HG03432 (cell line): ENCODE results near the gene KCTD16.

Source experiments
- ATAC-seq: cut with Tn5 transposase; IDR thresholded peaks from one replicate; pipeline ENCODE4 v1.9.1; 2021; ENCODE audit warnings: mild to moderate bottlenecking, moderate library complexity; ENCODE audit not compliant: unreplicated experiment

The KCTD16 gene

GRCh38 chr5:144393641-144394435 is 223.2 kb downstream of the KCTD16 start:
- no peak for ATAC-seq

DNA sequence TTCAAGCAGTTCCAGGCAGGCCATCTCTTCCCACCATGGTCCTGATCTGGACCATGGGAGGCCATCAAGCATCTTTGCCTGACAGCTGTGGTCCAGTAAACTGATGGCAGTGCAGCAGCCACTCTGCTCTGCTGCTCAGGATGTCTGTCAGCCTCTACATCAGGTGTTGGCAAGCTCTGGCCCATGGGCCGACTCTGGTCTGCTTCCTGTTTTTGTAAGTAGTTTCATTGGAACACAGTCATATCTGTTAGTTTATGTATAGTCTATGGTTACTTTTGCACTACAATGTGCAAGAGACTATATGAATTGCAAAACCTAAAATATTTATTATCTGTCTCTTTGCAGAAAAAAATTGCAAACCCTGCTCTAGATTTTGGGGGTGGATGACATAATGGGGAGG is 225.0 kb downstream of the KCTD16 start:
- peak; percentile 88 for ATAC-seq

DNA sequence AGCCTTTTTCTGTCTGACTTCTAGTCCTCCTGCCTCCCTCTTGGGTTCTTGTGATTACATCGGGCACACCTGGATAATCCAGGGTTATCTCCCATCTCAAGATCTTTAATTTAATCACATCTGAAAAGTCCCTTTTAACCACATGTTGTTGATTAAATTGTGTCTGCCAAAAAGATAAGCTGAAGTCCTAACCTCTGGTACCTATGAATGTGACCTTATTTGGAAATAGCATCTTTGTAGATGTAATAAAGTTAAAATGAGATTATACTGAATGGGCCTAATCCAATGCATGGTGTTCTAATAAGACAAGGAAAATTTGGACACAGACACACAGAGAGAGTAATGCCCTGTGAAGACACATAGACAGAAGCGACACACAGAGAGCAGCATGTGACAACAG is 232.4 kb downstream of the KCTD16 start:
- ATAC-seq: no peak

DNA sequence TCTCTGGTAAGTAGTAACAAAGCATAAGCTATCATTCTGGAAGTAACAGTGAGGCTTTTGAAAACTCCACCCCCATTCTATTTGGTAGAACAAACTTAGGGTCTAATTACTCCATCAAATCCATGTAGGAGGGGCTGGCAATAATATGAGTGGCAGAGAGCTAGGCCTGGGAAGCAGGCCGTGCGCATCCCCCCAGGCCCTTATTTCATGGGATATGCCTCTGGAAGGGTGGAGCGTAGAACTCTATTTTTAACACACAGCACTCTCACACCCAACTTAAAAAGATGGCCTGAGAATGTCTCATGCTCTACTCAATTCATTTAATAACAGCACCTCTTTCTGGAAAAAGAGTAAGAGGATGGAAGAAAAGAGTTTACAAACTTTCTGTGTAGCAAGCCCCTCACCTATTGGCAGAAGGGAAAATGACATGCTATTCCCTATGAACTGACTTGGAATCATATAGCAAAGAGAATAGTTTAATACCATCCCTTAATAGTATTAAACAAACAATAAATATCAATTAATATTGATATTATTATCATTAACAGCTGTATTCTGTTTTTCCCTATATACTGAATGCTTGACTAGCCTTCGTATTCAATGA is 233.2 kb downstream of the KCTD16 start:
- no peak for ATAC-seq

DNA sequence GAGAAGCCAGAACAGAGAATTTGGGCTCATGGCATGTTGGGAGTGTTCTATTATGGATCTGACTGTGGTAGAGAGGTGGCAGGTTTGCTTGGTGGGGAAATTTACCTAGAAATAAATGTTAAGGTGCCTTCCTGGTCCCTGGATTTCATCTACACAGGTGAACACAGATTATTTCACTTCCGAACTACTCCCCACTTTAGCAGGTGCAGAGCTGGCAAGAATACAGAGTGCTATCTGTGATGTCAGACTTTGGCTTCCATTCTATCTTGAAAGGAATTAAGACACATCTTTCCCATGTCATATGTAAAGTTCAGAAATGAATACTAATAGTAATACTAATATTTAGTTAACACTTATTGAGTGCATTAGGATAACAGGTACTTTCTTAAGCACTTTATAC is 234.0 kb downstream of the KCTD16 start:
- no peak for ATAC-seq

GRCh38 chr5:144405991-144406390 is 235.3 kb downstream of the KCTD16 start:
- ATAC-seq: no peak

GRCh38 chr5:144406442-144406841 is 235.8 kb downstream of the KCTD16 start:
- ATAC-seq: no peak

GRCh38 chr5:144414202-144415029 is 243.7 kb downstream of the KCTD16 start:
- no peak for ATAC-seq

GRCh38 chr5:144416196-144416595 is 245.5 kb downstream of the KCTD16 start:
- ATAC-seq: no peak

DNA sequence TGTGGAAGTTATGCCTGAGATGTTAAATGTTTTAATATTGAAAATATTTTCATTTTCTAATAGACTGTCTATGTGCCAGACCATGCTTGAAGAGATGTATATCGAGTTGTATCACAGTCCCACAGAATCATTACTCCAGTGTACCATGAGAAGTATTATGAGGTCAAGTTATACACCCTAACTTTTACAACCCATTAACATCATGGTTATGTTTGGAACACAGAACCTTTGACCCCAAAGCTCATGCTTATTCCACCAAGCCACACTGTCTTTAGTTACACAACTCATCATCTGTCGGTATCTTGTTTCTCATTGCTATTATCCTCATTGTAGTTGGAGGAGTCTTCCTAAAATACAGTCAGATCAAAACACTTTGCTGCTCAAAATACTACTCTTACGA is 248.0 kb downstream of the KCTD16 start:
- no peak for ATAC-seq

- ATAC-seq: no peak
Measured at GRCh38 chr5:144421411-144421810, 250.7 kb downstream of the KCTD16 start.

DNA sequence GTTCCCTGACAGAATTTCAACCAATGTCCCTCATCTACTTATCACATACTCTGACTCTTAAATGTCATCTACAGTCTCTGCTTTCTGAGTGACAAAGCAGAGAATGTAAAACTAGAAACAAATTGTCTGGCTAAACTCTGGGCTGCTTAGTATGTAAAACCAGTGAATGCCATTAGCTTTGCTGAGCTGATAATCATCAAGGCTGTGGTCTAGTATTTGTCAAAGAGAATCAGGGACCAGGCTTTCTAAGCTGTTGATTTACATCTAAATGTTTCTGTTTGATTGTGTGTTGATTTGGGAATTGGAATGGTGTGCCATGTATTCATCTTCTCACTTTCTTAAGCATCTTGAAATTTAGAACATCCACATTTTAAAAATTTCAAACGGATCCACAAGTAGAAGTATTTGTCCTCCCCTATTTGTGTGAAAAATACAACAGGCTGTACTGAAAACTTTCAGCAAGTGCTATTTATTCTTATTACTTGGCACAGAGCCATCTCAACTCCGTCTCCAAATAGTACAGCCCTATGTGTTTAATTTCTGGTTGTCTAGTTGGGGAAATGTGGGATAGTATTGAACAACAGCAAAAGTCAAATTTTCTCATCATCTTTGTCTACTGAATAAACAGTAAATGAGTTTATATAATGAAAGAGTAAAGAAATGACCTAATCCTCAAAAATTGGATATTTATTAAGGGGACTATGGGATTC is 251.5 kb downstream of the KCTD16 start:
- ATAC-seq: no peak

- ATAC-seq: no peak
Measured at GRCh38 chr5:144427866-144428265, 257.2 kb downstream of the KCTD16 start.

DNA sequence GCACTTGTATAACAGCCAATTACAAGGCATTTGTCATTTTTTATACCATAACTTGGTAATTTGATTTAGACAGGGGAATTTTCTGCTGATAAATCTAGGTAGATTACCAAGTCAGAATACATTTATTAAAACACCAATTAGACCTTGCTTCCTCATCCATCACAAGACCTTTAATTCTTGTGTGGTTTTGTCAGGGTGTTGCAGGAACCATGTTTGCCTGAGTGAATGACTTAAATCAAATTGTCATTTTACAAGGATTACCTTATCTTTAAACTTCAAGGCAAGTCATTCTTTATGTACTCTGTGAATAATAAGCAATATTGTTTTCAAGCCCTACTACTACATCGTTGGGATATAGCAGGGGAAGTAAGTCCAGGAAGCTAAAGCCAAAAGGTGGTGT is 257.7 kb downstream of the KCTD16 start:
- no peak for ATAC-seq

- no peak for ATAC-seq
Measured at GRCh38 chr5:144429405-144429804, 258.7 kb downstream of the KCTD16 start.

DNA sequence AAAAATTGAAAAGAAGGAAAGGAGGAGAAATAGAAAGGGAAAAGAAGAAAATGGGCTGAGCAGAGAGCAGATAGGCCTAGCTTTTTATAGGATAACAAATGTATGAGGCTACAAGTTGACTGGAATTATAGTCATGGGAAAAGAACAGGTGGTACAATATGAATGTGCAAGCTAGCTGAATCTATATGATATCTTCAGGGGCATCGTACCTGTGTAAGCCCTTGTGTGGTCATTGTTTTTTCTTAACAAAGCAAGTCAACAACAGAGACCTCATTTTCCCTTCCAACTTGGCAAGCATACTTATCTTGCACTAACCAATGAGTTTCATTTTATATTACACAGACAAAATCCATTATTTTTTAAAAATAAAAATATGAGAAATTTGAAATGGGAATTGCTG is 259.2 kb downstream of the KCTD16 start:
- no peak for ATAC-seq

DNA sequence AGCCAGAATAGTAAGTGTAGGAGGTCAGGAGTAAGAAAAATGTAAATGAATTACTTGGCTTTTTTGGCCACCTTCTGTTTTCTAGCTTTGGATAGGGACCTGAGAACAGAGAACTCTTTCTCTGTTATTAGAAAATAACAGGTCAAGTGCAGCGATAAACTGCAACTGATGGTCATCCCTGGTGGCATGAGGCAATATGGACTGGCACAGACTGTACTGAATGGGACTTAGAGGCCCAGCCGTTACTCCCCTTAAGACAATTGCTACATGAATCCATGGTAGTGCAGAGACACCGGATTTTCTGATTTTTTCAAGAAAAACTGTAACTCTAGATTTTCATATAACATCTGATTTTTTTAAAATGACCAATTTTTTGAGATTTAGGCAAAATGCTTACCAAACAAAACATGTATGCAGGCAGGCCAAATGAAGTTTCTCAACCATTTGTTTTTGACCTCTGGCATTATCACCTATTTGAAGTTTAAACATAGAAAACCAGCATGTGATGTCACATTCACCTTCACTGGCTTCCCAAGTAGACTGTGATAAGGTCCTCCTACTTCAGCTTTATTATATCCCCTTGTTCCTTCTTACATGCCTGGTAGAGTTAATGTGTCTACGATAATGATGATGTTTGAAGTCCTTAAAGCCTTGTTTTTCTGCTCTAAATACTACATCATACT is 262.6 kb downstream of the KCTD16 start:
- no peak for ATAC-seq

DNA sequence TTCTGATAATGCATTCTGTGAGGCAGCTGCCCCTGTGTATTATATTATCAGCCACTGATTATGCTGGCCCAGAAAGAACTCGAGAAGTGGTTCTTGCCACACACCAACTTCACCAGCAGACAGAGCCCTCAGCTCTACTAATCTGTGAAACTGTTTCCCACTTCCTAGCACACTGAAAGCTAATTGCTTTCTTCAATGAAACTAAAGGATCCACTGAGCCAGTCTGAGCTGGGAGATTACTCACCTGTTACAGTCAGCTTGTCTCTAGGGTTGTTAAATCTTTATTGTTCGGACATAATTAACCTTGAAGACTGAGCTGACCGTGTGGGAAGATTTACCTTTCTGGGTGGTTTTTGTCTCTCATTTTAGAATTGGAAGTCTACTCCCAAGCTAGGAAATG is 263.2 kb downstream of the KCTD16 start:
- ATAC-seq: no peak

GRCh38 chr5:144436007-144436406 is 265.3 kb downstream of the KCTD16 start:
- ATAC-seq: no peak

DNA sequence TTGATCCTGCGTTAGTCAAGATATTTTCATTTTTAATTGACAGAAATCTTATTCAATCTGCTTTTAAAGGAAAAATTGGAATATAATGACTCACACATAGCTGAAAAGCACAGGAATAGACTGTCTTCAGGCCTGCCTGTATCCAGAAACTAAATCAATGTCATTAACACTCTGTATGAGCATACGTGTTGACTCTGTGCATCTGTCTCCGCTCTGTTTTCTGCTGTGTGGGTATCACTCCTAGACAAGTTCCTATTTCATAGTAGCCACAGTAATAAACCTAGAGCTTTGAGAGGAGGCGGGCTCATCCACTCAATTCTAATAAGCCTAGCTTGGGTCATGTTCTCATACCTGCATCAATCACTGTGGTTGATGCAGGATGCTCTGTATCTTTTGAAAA is 267.6 kb downstream of the KCTD16 start:
- ATAC-seq: no peak

DNA sequence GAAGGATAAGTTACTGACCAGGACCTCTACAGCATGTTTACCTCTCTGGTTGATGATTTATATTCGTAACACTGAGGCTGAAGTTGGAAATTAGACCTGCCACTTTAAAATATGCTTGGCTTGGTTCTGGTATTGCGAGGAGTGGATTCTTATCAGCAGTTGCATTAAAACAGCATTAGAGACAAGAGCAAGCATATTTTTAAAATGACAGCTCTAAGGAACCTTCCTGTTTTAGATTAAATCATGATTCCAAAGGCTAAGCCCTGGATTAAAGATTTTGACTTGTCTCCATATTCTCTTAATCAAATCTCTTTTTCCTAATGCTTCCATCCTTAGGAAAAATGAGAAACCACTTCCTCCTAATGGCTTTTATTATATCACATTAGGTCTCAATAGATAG is 277.8 kb downstream of the KCTD16 start:
- ATAC-seq: no peak
